Heart left ventricle (tissue), 13 donors: Measurements from ENCODE around the gene ANKMY2.

Experiments
- POLR2A ChIP-seq, 2 donors: fragments of 450-650 bp; IDR thresholded peaks; one replicate each; pipeline ENCODE4 v1.6.1; 2017; ENCODE audit warnings: antibody characterized with exemption in 2 of 2, mild to moderate bottlenecking in 2 of 2, moderate library complexity in 2 of 2
- TF ChIP-seq, protein P1 (sequence below), 12 donors: fragments of 200-600 bp; sonication (generic) in 4 of 12; IDR thresholded peaks; one replicate each; pipeline versions ENCODE4 v1.5.0 to v1.8.0; 2018 to 2022; ENCODE audit warnings: antibody characterized with exemption in 12 of 12, mild to moderate bottlenecking in 5 of 12
- donor health status: ischemic (EF 13 %, LVEDD 7.1; RV severe dilation, severe dysfunction).
- donor health status: DM: no; HTN: yes; CAD: no.
- donor health status: DM: no; HTN: no; CAD: no.
- donor health status: ischemic (EF 25% LVEDD 6.9; RV normal size, moderate dysfunction).
- donor health status: ischemic (EF 25% LVEDD 5.7; RV mildly dilated, moderate dysfunction).
- donor health status: ischemic (EF 35%, LVEDD 5.7; RV mildly dilated, moderate dysfunction).
- donor health status: nonischemic (EF 11% LVEDD 7.7; RV severe dilation, severe dysfunction).
- donor health status: DM: yes; HTN: yes; CAD: no.
- donor health status: PGD.
- donor health status: ischemic (EF 29% LVEDD 5.4; RV normal size, mild dysfunction).
- donor health status: nonischemic (EF 23%, LVEDD 6.1; RV moderate dilation, normal function).

GRCh38 chr7:16562456-16563220, 82.9 kb downstream of the ANKMY2 start:
- TF ChIP-seq, protein P1, sequence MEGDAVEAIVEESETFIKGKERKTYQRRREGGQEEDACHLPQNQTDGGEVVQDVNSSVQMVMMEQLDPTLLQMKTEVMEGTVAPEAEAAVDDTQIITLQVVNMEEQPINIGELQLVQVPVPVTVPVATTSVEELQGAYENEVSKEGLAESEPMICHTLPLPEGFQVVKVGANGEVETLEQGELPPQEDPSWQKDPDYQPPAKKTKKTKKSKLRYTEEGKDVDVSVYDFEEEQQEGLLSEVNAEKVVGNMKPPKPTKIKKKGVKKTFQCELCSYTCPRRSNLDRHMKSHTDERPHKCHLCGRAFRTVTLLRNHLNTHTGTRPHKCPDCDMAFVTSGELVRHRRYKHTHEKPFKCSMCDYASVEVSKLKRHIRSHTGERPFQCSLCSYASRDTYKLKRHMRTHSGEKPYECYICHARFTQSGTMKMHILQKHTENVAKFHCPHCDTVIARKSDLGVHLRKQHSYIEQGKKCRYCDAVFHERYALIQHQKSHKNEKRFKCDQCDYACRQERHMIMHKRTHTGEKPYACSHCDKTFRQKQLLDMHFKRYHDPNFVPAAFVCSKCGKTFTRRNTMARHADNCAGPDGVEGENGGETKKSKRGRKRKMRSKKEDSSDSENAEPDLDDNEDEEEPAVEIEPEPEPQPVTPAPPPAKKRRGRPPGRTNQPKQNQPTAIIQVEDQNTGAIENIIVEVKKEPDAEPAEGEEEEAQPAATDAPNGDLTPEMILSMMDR (IDR thresholded peaks at IDR 0.05) = no peak
- TF ChIP-seq POLR2A (IDR thresholded peaks at IDR 0.05) = no peak
